ENCODE results near the gene PERCC1. TPM values are rescaled to one million over a fixed set of nuclear protein-coding genes. Genes with fewer than 3 reads are reported as not detected.
"Not testable (repeated sequence)": the region's sequence is repeated elsewhere in the genome, so short reads cannot be mapped to it uniquely, and the experiment has no call there.

The PERCC1 gene
- total and polyA plus RNA-seq, 2 donors: not detected

DNA sequence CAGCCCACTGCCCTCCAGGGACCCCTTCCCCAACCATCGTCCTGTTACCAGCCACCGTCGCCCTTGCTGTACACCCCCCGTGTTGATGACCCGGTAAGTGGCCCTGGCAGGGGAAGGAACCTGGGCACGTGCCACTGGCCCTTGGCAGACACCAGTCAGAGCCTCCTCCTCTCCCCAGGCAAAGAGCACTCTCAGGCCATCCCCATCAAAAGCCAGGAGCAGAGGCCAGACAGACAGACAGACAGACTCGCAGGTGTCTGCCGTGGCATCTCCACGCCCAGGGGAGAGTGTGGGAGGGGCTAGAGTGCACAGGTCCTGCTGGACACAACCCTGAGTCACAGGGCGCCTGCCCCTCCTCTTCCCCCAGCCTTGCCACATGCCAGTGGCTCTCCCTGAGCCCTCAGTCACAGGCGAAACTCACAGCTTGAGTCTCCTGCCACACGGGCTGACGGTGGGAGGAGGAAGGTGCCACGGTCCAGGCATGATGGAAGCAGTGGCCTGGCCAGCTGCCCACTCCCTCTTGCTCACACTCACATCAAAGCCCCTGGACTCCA lies 36.2 kb downstream of the PERCC1 start:
- 83% methylated on average over 14 of the region's 14 CpGs for whole genome bisulfite sequencing
- no peak overlapping the region for H3K4me3 ChIP-seq (ENCODE audit: low read depth, low read length)
- no peaks in the 10 kb centered on the region for H3K36me3 ChIP-seq (ENCODE audit: insufficient read depth)
- H3K4me1 ChIP-seq (ENCODE audit: insufficient read depth): no peaks in the 10 kb centered on the region
- no peak for DNase-seq (ENCODE audit: extremely low spot score)
- H3K27ac ChIP-seq (ENCODE audit: low read depth): no peak overlapping the region

- no peak overlapping the region for H3K27ac ChIP-seq (ENCODE audit: low read depth)
- no peaks in the 10 kb centered on the region for H3K36me3 ChIP-seq (ENCODE audit: insufficient read depth)
- WGBS: 86% methylated on average over 22 of the region's 22 CpGs
- no peaks in the 10 kb centered on the region for H3K4me1 ChIP-seq (ENCODE audit: insufficient read depth)
- no peak overlapping the region for H3K4me3 ChIP-seq (ENCODE audit: low read depth, low read length)
- no peak for DNase-seq (ENCODE audit: extremely low spot score)
Measured at GRCh38 chr16:1468426-1468810, 37.5 kb downstream of the PERCC1 start.

GRCh38 chr16:1469141-1469540 lies 38.3 kb downstream of the PERCC1 start:
- not testable (repeated sequence) for H3K27ac ChIP-seq (ENCODE audit: low read depth); H3K36me3 ChIP-seq (ENCODE audit: insufficient read depth); H3K4me3 ChIP-seq (ENCODE audit: low read depth, low read length); DNase-seq (ENCODE audit: extremely low spot score); H3K4me1 ChIP-seq (ENCODE audit: insufficient read depth)
- 90% methylated on average over 5 of the region's 5 CpGs for WGBS

GRCh38 chr16:1469693-1470201 lies 38.9 kb downstream of the PERCC1 start:
- H3K27ac ChIP-seq (ENCODE audit: low read depth): no peak overlapping the region
- H3K4me1 ChIP-seq (ENCODE audit: insufficient read depth): no peaks in the 10 kb centered on the region
- 77% methylated on average over 20 of the region's 20 CpGs for WGBS
- H3K36me3 ChIP-seq (ENCODE audit: insufficient read depth): no peaks in the 10 kb centered on the region
- DNase-seq (ENCODE audit: extremely low spot score): no peak
- no peak overlapping the region for H3K4me3 ChIP-seq (ENCODE audit: low read depth, low read length)

GRCh38 chr16:1470481-1471251 lies 39.8 kb downstream of the PERCC1 start:
- no peak overlapping the region for H3K27ac ChIP-seq (ENCODE audit: low read depth)
- no peak for DNase-seq (ENCODE audit: extremely low spot score)
- 76% methylated on average over 14 of the region's 14 CpGs for WGBS
- H3K36me3 ChIP-seq (ENCODE audit: insufficient read depth): no peaks in the 10 kb centered on the region
- no peak overlapping the region for H3K4me3 ChIP-seq (ENCODE audit: low read depth, low read length)
- no peaks in the 10 kb centered on the region for H3K4me1 ChIP-seq (ENCODE audit: insufficient read depth)

DNA sequence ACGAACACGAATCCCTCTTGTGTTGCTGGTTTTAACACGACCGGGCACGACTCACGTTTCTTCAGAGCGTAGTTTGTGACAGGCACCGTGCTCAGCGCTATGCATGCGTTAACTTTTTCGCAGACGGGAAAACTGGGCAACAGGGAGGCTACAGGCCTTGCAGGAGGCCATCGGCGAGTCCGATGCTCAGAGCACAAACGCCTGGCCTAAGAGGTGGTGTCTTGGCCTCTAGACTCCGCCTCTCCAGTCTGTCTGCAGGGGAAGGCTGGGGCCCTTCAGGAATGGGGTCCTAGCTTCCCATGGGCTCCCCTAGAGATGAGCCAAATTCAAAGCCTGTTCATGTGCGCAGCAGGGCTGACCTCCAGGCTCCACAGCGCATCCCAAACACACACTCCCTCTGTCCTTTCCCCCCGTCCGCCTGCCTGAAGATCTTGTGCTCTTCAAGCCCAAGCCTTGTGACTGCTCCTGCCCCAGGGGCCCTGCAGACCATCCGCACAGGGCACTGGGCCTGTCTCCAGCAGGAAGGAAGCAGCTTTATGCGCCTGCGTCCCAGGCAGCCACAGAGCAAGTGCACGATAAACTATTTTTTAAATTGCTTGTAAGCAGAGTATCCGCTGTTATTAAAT lies 40.8 kb downstream of the PERCC1 start:
- no peaks in the 10 kb centered on the region for H3K36me3 ChIP-seq (ENCODE audit: insufficient read depth)
- DNase-seq (ENCODE audit: extremely low spot score): no peak
- WGBS: 82% methylated on average over 26 of the region's 26 CpGs
- no peaks in the 10 kb centered on the region for H3K4me1 ChIP-seq (ENCODE audit: insufficient read depth)
- no peak overlapping the region for H3K27ac ChIP-seq (ENCODE audit: low read depth)
- no peak overlapping the region for H3K4me3 ChIP-seq (ENCODE audit: low read depth, low read length)

- DNase-seq (ENCODE audit: extremely low spot score): no peak
- Histone ChIP-seq H3K4me1 (ENCODE audit: insufficient read depth) (no peaks in the 10 kb centered on the region), H3K27ac (ENCODE audit: low read depth) (no peak overlapping the region), H3K4me3 (ENCODE audit: low read depth, low read length) (no peak overlapping the region), H3K36me3 (ENCODE audit: insufficient read depth) (no peaks in the 10 kb centered on the region)
- WGBS: 73% methylated on average over 3 of the region's 3 CpGs
Measured at GRCh38 chr16:1472974-1473373, 42.1 kb downstream of the PERCC1 start.

DNA sequence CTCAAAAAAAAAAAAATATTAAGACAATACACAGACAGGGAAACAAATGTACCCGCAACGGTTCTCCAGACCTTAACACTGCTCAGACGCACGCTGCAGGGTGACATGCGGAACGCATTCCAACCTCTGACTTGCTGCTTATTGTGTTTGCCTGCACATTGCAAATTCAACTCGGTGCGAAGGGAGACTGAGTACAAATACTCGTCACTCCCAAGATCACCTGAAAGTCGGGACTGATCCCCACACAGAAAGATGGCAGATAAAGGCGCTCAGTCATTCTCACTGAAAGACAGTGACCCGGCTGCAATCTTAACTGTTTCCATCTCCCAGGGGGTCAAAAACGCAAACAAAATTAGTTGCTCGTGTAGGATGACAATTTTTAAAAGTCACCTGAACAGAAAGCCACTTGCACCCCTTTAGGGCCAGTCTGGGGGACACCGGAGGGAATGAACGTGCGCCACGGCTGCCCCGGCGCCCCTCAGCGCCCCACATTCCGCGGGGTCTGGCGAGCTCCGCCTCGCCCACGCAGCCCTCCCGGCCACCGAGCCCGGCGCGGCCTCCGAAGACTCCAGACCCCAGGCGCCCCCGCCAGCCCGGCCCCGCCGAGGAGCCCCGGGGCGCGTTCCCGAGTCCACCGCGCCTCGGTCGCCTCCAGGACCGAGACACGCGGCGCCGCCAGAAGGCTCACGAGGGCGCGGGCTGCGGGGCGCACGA lies 43.4 kb downstream of the PERCC1 start:
- 8% methylated on average over 57 of the region's 57 CpGs for WGBS
- Histone ChIP-seq H3K36me3 (ENCODE audit: insufficient read depth) (no peaks in the 10 kb centered on the region), H3K4me1 (ENCODE audit: insufficient read depth) (no peaks in the 10 kb centered on the region), H3K27ac (ENCODE audit: low read depth) (no peak overlapping the region), H3K4me3 (ENCODE audit: low read depth, low read length) (peak overlapping the region; percentile 94)
- DNase-seq (ENCODE audit: extremely low spot score): no peak

DNA sequence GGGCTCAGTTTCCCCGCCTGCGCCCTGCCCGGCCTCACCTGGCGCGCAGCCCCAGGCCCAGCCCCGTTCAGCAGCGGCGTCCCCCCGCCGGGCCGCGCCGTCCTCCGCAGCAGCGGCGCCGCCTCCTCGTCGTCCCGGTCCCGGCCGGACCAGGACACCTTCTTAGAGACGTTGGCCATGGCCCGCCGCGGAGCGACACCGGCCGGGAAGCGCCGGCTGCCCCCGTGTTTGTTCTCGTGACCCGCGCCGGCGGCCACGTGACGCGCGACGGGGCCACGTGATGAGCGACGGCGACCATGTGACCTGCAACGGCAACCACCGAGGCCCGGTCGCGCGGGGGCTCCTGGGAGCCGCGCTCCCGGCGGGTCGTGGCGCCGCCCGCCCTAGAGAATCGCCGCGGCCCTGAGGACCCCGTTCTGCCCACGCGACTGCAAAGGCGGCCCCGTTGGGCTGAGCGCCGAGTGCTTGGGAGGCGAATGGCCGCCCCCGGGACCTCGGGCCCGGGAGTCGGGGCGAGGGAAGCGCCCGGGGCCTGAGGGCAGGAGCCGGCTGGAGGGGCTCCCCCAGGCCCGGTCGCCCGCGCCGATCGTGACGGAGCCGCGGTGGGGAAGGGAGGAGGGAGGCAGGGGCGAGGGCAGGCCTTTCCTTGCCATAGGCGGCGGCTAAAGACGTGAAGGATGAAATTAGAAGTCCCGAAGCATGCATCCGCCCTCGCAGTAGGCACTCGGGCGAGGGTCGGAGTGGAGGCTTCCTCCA lies 44.1 kb downstream of the PERCC1 start, which contains the start of gene CLCN7:
Gene CLCN7 (minus strand): TSS at position 233 of the 756 bp plus-strand sequence. CDS start 54 bp downstream, at position 179.
- peak within 1 kb of the TSS; percentile 79 for H3K27ac ChIP-seq (ENCODE audit: low read depth)
- no peaks in the 10 kb centered on the region for H3K4me1 ChIP-seq (ENCODE audit: insufficient read depth)
- DNase-seq (ENCODE audit: extremely low spot score): no peak
- H3K36me3 ChIP-seq (ENCODE audit: insufficient read depth): no peaks in the 10 kb centered on the region
- under 1% methylated on average over 99 of the region's 99 CpGs for WGBS
- peak within 1 kb of the TSS; percentile 94 for H3K4me3 ChIP-seq (ENCODE audit: low read depth, low read length)

GRCh38 chr16:1475552-1476114 lies 44.8 kb downstream of the PERCC1 start:
- Histone ChIP-seq H3K4me3 (ENCODE audit: low read depth, low read length) (peak overlapping the region; percentile 94), H3K4me1 (ENCODE audit: insufficient read depth) (no peaks in the 10 kb centered on the region), H3K36me3 (ENCODE audit: insufficient read depth) (no peaks in the 10 kb centered on the region), H3K27ac (ENCODE audit: low read depth) (peak overlapping the region; percentile 79)
- WGBS: 61% methylated on average over 15 of the region's 15 CpGs
- DNase-seq (ENCODE audit: extremely low spot score): no peak

DNA sequence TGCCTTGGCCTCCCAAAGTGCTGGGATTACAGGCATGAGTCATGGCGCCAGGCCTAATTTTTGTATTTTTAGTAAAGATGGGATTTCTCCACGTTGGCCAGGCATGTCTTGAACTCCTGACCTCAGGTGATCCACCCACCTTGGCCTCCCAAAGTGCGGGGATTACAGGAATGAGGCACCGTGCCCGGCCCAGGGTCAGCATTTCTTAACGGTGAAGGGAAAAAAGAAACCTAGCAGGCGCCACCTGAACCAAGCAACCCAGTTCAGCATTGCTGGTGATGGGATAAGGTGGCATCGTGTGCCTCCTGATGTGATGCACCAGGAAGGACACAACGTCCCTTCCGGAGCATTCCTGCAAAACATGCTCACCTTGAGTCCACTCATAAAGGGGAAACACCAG lies 46.2 kb downstream of the PERCC1 start:
- DNase-seq (ENCODE audit: extremely low spot score): no peak
- H3K4me1 ChIP-seq (ENCODE audit: insufficient read depth): no peaks in the 10 kb centered on the region
- no peaks in the 10 kb centered on the region for H3K36me3 ChIP-seq (ENCODE audit: insufficient read depth)
- no peak overlapping the region for H3K4me3 ChIP-seq (ENCODE audit: low read depth, low read length)
- H3K27ac ChIP-seq (ENCODE audit: low read depth): no peak overlapping the region
- 92% methylated on average over 10 of the region's 10 CpGs for WGBS

DNA sequence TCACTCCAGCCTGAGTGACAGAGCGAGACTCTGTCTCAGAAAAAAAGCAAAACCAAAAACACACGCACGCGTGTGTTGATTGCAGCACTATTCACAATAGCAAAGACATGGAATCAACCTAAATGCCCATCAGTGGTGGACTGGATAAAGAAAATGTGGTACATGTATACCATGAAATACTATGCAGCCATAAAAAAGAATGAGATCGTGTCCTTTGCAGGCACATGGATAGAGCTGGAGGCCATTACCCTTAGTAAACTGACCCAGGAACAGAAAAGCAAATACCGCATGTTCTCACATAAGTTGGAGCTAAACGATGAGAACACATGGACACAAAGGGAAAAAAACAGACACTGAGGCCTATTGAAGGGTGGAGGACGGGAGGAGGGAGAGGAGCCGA lies 48.1 kb downstream of the PERCC1 start:
- 95% methylated on average over 9 of the region's 9 CpGs for WGBS
- DNase-seq (ENCODE audit: extremely low spot score); H3K4me1 ChIP-seq (ENCODE audit: insufficient read depth): not testable (repeated sequence)

More for the DNA sequence above, 48.1 kb downstream of the PERCC1 start:
- H3K27ac ChIP-seq (ENCODE audit: low read depth); H3K4me3 ChIP-seq (ENCODE audit: low read depth, low read length); H3K36me3 ChIP-seq (ENCODE audit: insufficient read depth): not testable (repeated sequence)

All from urinary bladder (tissue), 4 donors.